HG03135 (cell line): ENCODE measurements around the gene CIZ1.
"Not testable (repeated sequence)": the region's sequence is repeated elsewhere in the genome, so short reads cannot be mapped to it uniquely, and the experiment has no call there.

Source experiments
- ATAC-seq: cut with Tn5 transposase; IDR thresholded peaks from one replicate; pipeline ENCODE4 v1.9.1; 2021; ENCODE audit warnings: mild to moderate bottlenecking, moderate library complexity; ENCODE audit not compliant: unreplicated experiment

Gene CIZ1

DNA sequence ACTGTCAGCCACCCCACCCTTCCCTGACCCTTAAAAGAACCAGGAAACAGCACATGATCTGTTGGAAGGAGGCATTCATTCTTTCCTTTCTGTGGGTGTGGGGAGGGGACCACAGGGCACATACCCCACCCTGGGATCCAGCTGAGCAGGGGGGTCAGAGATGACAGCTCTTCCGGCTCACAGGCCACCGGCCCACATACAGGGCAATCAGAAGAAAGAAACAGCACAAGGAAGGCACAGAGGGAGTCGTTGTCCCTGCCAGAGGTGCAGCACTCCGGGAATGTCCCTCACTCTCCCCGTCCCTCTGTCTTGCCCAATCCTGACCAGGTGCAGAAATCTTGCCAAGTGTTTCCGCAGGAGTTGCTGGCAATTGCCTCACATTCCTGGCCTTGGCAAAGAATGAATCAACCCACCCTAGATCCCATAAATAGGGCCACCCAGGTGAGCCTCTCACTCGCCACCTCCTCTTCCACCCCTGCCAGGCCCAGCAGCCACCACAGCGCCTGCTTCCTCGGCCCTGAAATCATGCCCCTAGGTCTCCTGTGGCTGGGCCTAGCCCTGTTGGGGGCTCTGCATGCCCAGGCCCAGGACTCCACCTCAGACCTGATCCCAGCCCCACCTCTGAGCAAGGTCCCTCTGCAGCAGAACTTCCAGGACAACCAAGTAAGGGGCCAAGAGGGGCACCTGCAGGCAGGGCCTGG lies 42.2 kb downstream of the CIZ1 start, which contains the start of gene LCN2:
Gene LCN2, plus strand, starts transcription at position 453 of the 701 bp plus-strand sequence. Its CDS starts 73 bp downstream, at position 526.
- ATAC-seq = no peak

DNA sequence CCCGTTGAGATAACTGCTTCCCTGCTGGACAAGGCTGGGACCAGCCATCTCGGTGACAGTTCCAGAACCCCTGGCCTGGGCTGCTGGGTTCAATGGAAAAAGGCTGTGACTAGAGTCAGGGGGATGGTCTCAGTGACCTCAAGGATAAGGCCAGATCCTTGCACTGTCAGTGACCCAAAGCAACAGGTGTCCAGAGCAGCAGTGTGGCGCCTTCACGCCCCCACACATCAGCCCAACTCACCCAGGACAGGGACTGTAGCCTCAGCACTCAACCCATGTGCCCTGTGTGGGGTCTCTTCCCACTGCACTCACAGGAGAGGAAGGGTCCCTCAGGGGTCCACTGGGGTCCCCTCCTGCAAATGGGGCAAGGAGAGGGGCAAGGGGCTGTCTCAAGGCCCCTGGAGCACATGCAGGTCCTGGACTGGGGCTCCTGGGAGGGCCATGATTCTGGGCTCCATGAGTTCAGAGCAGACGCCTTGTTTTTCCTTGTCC lies 42.8 kb downstream of the CIZ1 start:
- ATAC-seq = no peak

DNA sequence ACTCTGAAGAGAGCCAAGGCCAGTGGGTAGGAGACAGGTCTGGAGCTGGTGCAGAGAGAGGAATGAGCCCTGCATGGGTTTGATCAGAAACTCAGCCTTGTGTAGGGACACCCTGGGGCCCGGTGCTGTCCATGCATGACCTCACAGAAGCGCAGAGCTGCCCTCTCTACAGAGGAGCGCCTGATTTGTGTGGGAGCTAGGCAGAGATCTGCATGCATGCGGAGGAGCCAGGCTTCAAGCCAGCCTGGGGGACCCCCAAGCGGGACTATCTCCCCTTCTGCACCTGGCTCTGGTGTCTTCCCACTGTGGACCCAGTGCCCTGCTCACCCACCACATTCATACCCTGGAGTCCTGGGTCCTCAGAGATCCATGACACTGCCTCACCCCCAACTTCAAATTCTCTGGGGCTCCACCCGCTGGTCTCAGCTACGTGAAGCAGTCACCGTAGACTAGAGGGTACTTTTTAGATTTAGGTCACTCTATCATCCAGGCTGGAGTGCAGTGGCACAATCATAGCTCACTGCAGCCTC lies 44.7 kb downstream of the CIZ1 start:
- ATAC-seq = no peak

DNA sequence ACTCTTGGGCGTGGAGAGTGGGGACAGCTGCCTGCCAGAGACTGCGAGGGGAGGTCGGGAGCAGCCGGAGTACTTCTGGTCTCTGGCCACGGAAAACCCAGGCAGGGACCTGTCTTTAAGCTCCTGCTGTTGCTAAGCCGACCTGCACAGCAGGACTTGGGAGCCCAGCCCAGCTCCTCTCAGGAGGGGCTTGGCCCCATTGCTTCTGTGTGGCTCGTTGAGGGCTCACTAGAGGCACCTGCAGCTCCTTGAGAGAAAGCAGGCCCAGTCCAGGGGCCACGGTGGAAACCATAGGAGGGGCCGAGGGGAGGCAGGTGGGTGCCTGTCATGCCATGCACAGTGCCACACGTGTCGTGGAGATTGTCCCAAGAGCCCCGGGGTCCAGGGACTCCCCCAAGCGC lies 45.4 kb downstream of the CIZ1 start:
- ATAC-seq = no peak

DNA sequence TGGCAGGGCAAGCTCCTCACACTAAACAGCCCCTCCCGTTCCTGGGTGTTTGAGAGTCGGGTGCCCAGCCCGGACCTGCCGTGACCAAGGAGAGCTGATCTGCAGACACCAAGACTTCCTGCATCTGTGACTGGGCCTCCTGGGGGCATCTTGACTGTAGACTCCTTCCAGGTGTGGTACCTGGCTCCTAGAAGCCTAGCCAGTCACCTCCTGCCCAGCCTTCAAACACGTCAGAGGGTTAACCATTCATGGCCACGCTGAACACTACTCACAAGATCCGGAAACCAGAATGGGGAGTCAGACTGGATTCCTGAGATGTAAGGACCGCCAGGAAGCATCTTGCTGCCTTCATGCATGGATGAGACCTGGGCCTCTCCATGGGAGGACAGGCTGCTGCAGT lies 45.8 kb downstream of the CIZ1 start:
- no peak for ATAC-seq

DNA sequence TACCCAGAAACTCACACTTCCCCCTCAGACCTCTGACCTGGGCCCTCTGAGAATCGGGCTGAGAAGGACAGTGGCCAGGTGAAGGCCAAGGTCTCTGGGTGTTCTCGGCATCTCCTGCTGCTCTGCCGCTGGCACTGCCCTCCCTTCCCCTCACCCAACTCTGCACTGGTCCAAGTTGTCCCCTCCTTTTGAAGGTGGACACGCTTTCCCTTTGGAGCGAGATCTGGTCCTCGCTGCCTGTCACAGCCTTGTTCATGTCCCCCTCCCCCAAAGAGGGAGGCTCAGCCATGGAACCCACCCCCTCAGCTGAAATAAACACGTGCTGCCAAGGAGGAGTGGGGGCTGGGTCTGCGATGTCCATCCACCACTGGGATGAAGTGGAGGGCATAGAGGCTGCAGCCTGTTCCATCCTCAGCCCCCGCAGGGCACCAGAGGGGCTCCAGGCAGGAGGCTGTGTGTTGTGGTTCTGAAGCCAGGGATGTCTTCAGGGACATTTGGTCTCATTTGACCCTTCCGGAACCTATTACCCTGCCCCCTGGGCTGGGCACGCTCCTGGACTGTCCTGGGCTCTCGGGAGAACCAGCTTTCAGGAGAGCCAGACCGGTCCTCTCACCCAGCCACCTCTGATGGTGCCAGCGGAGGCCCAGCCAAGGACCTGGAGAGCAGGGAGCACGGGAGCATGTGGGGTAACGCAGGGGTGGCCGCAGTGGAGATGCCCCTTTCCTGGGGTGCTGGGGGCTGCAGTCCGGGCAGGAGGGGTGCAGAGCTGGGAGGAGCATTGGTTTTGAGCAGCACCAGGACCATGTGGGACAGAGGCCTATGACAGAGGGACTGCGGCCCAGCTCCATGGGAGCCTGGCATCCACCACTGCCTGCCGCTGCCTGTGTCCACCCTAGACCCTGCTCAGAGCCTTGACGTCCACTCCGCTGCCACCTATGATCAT lies 46.9 kb downstream of the CIZ1 start:
- no peak for ATAC-seq

DNA sequence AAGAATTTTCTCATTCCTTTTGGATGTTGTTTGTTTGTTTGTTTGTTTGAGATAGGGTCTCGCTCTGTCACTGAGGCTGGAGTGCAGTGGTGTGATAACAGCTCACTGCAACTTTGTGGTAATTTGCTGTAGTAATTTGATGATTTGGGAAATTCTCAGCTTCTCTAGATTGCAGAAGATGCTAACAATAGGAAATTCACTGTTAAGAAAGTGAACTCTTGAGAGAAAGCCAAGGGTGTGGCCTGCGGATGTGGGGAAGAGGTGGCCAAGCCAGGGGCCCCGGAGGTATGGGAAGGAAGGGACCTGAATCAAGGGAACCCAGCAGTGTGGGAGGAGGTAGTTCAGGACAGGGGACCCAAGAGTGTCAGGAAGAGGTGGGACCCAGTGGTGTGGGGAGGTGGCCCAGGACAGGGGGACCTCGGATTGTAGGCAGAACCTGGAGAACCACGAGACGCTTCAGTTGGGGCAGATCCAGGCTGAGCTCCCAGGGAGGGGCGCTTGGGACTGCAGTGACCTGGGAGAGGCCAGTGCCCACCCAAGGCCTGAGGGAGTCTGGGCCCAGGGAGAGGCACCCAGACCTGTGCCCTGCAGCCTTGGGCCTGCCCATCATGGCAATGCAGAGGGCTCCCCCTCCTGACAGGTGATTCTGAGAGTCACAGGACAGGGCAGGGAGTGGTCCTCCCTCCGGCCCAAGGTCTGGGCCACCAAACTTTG lies 47.7 kb downstream of the CIZ1 start:
- ATAC-seq = no peak

DNA sequence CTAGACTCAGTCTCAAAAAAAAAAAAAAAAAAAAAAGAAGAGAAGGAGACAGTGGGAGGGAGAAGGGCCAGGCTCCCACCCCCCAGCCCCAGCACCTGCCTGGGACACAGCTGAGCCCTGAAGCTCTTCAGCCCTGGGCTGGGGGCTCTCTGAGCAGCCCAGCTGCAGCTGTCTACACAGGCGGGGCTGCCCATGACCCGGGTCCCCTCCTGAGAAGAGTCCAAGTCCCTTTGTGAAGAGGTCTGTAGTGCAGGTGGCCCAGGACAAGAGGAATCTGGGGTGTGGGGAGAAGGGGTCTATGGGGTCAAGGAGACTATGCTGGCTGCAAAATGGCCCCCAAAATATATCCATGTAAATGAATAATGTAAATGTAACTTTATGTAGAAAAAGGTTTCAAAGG lies 48.8 kb downstream of the CIZ1 start:
- ATAC-seq = no peak

DNA sequence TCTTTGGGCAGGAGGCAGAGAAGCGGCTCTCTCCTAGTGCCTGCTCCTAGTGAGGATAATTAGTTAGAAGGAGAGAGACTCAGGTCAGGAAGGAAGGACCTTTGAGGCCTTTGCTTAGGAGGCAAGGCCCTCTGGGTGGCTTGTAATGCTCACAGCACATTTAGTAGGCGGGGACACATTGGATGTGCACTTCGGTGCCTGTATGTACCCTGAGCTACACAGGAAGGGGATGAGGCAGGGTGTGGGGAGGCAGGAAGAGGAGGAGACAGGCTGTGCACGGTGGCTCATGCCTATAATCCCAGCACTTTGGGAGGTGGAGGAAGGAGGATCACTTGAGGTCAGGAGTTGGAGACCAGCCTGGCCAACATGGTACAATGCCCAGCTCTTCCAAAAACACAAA lies 49.3 kb downstream of the CIZ1 start:
- no peak for ATAC-seq

DNA sequence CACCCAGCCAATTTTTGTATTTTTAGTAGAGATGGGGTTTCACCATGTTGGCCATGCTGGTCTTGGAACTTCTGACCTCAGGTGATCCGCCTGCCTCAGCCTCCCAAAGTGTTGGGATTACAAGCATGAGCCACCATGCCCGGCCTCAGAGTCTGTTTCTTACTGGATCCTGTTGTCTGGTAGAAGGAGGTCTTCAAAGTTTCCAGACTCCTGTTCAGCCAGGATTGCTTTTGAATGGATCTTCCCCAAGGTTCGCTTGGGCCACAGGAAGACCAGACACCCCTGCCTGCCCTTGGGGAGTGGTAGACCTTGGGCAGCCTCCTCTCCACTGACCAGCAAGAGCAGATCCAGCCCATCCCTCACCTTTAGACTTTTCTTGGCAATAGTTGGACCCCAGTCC lies 49.8 kb downstream of the CIZ1 start:
- ATAC-seq = no peak

DNA sequence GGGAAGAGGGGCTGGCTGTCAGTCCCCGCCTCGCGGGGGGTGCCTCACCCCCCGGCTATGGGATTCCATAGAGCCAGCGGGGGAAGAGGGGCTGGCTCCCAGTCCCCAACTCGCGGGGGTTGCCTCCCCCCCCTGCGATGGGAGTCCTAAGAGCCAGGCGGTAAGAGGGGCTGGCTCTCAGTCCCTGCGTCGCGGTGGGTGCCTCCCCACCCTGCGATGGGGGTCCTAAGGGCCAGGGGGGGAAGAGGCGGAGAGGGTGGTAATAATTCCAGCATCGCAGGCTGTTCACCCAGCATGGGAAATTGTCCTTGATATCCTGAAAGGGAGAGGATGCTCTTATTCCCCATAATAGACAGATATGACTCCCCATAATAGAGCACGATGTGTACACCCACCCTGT lies 51.8 kb downstream of the CIZ1 start:
- no peak for ATAC-seq

DNA sequence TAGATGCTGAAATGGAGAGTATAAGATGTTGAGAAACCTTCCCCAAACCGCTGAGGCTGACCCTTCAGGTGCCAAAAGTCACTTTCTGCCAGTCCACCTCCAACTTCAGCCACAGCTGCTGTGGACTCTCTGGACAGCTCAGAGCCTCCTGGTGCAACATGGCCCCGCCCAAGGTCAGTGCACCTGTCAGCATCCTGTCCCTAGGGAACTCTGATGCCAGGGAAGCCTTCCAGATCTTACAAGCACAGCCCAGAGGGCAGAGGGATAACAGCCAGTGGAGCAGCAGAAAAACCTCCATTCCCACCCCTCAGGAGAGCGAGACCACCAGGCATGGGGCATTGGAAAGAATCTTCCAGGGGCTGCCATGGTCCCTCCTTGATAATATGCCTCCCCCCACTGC lies 53.4 kb downstream of the CIZ1 start:
- no peak for ATAC-seq

DNA sequence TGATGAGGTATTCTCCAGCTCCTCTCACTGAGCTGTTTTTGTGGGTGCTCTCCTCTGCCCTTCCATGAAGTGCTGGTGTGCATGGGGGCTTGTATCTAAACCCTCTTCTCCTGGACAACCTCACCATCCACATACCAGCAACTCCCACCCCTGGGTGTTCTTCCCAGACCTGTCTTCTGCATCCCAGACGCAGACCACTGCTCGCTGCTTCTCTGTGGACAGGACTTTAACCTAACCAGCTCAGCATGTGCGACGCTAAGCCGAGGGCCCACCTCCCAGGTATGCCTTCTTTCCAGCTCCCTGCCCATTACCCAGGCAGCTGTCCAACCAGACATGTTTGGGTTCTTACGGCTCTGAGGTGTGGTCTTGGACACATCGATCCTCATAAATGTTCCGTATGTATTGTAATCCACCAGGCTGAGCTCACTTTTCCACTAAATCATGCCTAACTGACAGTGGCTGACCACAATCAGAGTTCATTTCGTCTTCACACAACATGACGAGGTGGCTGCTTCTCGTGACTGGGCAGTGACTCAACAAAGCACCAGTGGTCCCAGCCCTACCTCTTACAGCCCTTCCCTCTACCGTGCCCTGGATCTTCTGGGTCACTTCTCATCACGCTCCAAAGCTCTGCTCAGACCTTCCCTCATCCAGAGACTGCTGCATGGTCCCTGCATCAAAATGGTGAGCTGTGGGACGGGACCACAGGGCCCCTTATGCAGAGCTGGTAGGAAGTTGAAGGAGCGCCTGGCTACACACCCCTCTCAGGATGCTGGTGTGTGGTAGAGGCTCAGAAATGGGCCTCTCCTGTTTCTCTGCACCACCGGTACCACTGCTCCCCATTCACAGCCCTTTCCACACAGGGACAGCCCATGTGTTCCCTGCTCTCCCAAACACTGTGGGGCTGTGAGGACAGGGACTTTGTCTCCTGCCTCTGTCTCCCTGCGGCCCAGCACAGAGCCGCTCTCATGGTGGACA lies 54.3 kb downstream of the CIZ1 start:
- ATAC-seq = no peak

DNA sequence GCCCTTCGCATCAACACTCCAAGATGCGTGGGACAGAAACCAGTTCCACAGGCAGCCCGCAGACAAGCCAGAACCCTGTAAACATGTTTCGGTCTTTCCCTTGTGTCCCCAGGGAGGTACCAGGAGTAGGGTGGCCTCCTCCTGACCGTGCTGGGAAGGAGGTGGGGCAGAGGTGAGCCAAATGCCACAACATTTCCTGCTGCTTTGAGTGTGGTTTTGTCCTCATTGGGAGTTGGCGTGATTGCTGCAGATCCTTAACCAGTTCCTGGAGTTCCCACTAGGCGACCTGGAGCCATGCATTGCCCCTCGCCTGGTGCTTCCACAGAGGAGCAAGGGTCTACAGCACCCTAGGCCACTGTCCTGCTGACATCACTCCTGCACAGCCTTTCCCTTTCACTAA lies 55.8 kb downstream of the CIZ1 start:
- ATAC-seq = not testable (repeated sequence)

DNA sequence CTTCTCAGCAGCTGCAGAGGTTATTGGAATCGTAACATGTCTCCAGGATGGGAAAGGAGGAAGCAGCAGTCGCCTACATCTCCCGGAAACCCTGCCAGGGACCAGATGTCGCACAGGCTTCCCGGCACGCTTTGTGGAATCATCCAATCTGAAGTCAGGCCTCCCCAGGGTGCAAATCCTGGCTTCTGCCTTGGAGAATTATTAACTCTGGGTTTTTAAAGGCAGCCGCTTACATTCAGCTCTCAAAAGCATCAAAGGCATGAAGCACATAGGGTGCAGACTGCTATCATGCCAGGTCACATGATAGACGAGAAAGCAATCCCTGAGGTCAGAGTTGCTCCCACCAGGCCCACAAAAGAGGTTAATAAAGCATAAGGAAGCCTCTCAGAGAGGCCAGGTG lies 59.2 kb downstream of the CIZ1 start:
- not testable (repeated sequence) for ATAC-seq

DNA sequence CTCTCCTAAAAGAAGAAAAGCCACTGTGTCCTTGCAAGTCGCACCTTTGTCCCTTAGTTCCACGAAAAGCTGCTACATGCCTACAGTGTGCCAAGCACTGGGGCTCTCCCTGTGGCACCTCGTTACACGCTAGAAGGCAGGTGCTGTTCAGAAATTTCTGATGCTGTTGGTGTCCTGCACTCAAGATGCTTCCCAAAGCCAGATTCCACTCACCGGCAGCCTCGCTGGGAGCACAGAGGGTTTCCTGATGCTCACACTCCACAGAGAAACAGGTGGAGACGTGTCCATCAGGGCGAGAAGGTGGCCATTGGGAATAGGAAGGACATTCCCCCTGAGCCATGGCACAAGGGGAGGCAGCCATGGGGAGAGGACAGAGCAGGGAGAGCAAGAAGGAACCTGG lies 60.0 kb downstream of the CIZ1 start:
- ATAC-seq = not testable (repeated sequence)

DNA sequence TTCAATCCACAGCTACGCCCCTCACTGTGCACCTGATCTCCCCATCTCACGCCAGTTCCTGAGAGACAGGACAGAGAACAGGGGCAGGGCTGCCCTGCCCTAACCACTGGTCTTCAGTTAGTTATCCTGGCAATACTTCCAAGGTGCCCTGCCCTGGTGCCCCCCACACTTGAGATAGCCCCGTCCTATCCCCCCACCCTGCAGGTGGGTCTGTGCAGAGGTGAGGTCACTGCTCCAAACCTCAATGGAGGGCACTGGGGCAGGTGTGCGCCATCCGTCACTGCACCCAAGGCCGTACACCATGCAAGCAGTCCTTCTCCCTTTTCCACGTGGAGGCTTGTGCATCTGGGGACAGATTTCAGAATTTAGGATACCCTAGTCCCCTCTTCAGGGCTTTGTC lies 60.7 kb downstream of the CIZ1 start:
- not testable (repeated sequence) for ATAC-seq

DNA sequence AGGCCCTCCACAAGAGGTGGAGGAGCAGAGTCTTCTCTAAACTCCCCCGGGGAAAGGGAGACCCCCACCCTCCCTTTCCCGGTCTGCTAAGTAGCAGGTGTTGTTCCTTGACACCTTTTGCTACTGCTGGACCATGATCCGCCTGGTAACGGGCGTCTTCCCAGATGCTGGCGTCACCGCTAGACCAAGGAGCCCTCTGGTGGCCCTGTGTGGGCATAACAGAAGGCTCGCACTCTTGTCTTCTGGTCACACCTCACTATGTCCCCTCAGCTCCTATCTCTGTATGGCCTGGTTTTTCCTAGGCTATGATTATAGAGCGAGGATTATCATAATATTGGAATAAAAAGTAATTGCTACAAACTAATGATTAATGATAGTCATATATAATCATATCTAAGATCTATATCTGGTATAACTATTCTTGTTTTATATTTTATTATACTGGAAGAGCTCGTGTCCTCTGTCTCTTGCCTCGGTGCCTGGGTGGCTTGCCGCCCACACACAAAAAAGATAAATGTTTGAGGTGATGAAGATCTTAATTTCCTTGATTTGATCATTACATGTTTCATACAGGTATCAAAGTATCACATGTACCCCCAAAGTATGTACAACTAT lies 61.3 kb downstream of the CIZ1 start:
- not testable (repeated sequence) for ATAC-seq

DNA sequence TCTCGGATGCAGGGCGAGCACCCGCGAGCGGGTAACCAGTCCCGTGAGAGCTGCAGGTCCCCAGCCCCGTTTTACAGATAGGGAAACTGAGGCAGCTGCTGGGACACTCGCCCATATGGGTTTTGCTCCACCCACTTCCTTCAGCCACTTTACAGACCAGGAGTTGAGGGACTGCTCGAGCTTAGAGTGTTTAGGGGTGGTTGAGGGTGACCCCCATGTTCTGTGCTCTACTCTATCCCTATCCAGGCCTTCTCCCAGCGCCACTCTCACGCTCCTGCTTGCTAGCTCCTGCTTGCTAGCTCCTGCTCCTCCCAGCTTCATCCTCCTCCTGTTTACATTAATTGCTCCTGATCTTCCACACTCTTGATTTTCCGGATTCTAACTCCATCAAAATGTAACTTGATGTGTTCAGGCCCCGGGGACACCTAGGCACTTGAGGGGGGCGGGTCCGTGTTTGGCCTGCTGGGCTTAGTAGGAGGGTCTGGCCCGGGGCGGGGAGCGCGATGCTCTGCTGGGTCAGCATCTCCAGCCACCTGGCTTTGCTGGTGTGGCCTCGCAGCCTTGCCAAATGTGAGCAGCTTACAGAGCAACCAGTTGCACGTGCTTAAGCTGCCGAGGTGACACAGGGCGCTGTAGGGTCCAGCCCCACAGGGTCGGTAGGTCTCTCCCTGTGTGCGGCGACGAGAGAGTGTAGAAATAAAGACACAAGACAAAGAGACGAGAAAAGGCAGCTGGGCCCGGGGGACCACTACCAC lies 62.4 kb downstream of the CIZ1 start:
- ATAC-seq = no peak
